ENCODE results near the gene CCDC71.

Gene CCDC71

DNA sequence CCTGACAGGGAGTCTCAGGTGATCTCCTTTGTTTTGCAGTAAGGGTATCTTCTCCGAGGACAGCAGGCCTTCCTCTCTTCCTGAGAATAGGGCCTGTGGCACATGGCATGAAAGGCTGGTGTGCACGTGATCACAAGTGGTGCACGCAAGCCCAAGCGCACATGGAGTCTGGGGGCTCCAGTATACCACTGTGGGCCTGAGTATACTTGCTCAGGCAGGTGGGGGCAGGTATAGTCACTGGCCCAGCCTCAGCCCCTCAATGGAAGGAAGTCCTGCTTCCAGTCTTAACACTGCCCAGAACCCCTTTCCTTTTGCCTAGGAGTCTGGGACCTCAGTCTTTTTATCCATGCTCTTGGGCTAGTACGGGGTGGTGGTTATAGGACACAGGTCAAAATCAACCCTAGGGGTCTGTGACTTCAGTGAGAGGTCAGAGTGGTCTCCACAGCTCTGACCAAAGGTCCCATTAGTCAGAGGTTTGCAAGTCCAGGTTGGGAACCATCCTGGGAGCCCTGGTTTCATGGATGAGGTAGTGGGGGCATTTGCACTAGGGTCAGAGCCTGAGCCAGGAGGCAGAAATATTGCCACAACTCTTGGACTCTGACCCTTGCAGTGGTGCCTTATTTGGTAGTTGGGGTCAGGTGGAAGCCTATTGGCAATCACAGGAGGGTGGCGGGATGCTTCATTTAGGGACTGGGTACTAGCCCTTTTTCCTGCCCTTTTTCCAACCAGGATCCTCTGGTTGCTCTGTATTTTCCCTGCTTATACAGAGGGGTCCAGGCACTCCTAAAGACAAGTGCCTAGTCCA is 823 bp upstream of the CCDC71 start:
- FAIRE-seq, result no peak

DNA sequence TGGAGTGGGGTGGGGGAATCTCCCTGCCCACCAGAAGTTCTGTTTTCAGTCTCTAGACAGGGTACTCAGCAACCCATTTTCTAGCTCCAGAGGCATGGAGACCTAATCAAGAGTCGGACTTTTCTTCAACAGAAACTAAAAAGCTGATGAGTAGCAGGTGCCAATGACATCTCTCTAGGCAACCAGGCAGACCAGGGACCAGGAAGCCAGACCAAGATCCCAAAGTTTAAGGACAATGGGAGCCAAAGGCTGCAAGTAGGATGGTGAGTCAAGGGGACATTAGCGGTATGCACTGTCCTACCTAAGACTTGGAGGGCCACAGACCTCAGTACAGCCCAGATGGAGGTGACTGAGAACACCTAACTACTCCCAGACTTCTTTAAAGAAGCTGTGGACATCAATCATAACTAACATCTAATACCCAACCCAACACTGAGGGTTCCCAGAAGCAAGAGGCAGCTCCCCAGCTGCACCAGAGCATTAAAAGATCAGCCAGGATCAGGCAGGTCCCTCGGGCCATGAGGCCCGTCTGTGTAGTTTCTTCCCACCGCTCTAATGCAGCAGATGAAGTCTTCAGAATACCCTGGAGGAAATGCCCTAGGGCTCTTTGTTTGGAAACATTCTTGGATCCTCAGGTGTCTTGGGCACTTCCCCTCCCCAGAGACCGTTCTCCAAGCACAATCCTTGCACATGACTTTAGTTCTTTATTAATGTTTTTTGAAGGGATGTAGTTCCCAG is 979 bp downstream of the CCDC71 start:
- no peak for FAIRE-seq

DNA sequence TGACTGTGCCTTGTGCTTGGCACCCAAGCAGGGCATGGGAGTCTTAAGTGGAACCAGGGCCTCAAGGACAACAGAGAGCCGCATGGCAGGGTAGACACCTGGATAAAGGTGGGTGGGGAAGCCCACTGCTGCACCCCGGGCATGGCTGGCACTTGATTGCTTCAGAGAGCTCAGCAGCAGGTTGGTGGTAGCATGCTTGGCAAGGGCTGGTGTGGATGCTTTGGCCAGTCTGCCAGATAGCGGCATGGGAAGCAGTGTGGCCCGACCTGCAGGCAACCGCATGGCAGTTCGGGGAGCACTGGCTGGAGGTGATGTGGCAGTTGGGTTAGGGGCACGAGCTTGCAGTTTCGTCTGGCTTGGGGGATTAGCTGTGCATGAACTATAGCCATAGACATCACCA is 2.5 kb downstream of the CCDC71 start:
- FAIRE-seq, result no peak

DNA sequence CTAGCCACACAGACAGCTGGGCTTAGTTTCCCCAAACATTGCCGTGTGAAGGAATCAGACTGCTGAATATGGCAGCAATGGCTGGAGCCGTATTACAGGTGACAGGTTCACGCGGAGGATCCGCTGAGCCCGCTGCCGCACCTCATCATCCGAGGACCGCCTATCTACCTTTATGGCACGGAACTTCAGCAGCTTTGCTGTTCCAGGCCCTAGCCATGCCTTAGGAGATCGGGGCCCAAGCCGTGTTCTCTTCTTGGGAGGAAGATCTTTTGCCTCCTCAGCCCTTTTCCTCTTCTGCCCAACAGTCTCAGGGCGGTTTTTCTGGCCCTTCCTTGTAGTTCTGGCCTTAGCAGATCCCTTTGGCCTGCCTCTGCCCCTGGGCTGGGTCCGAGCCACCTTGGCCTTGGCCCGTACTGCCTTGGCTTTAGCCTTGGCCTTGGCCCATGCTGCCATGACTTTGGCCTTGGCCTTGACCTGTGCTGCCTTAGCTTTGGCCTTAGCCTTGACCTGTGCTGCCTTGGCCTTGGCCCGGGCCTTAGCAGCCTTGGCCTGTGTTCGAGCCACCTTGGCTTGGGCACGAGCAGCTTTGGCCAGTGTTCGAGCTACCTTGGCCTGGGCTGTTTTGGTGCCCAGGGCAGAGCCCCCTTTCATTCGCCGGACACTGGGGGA is 3.2 kb downstream of the CCDC71 start:
- FAIRE-seq, result no peak

DNA sequence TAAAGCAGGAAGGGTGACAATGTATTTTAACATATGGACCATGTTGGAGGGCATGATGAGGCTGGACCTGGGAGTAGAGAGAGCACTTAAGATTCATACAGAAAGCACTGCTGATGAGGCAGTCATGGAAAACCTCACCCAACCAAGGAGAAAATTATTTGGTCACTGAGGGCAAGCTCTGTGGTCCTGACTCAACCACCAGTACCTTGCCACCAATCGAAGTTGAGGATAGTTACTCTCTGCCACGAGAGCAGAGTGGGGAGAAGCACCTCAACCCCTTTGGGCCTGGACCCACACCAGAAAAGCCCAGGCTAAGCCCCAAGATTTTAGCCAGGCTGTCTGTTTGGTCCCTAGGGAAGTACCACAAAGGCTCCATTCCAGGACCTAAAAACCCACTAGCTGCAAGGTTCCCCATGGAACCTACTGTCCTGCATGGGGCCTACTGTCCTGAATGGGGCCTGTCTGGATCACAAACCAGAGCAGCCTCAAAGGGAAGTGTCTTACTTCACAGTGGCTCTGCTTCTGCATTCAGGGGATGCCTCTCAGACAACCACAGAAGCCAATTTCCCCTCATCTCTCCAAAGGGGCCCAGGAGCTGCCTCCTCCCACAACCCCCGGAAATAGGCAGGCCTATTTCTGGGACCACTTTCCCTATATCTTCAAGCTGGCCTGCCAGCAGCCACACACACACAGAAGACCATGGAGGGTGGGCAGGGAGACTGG is 4.2 kb downstream of the CCDC71 start:
- no peak for FAIRE-seq

DNA sequence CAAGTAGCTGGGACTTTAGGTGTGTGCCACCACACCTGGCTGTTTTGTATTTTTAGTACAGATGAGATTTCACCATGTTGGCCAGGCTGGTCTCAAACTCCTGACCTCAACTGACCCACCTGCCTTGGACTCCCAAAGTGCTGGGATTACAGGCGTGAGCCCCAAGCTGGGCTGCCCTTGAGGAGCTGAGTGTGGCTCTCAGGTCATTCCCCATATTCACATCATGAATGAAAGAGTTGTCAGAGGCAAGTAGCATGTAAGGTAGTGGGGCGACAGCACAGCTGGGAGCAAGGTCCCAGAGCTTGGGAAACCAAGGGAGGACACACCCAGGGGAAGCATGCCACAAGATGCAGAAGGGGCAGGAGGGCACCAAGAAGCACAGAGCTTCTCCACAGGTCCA is 4.9 kb downstream of the CCDC71 start:
- FAIRE-seq, result no peak

DNA sequence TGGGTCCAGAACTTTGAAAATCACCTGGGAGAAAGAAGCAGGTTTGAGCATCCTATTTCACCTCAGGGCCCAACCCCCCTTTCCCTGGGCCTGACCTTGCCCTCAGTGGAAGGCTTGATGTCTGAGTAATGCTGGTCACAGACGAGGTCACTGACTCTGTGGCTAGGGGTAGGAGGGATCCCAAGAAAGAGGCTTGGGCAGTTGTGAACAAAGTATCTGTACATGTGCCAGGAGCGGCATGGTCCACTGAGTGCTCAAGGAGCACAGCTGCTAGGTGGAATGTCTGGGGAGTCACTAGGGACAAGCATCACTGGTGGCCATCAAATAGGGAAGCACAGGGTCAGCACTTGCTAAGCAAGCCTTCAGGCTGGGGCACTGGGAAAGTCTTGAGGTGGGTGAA is 7.3 kb downstream of the CCDC71 start:
- FAIRE-seq, result no peak

DNA sequence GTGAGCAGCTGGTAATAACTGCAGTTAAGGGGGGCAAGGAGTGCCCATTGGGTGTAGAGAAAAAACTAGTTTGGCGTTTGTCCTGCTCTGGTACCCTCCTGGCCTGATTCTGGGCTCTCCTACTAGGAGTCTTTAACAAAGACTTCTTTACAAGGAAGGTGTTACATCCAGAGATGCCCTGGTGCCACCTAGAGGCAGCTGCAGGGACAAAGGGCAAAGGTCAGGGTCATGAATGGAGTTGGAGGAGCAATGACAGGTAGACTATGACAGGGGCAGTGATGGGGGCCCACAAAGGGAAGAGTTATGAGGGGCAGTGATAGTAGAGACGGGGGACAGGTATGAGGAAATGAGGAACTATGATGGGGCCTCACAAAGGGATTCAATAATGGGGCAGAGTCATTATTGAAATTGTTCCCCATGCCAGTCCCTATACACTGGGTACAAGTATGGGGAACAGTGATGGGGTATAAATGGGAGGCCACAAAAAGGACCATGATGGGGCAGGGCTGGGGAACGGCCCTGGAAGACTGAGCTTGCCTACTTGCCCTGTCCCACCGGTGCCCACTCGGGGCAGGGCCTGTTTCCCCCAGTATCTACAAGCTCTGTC is 7.9 kb downstream of the CCDC71 start:
- FAIRE-seq, result peak; percentile 70

DNA sequence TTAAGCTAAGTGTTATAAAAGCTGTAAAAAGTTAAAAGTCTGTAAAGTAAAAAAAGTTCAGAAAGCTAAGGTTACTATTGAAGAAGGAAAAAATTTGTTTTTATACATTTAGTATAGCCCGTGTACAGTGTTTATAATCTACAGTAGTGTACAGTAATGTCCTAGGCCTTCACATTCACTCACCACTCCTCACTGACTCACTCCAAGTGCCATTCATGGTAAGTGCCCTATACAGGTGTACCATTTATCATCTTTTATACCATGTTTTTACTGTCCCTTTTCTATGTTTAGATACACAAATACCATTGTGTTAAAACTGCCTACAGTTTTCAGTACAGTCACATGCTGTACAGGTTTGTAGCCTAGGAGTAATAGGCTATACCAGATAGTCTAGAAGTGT is 8.8 kb downstream of the CCDC71 start:
- FAIRE-seq, result no peak

DNA sequence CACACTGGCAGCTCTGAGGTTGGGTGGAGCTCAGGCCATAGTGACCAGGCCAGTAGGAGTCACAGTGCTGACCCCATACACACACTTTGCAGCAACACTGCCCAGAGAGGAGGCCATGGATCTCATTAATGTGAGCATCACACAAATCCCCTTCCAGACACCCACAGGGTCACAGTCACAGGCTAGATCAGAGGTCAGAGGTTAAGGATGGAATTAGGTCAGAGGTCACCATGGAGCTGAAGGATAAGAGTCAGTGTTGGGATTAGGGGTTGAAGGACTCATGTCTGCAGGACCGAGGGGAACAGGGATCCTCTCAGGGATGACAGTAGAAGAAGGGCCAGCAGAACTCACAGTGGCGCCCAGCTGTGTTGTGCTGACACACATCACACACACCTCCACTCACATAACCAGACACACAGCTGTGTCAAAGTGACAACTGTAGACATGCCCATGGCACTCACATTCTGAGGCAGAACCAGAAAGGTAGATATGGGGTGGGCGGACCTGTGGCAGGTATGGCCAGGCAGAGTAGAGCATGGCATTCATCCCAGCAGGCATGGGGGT is 12.7 kb downstream of the CCDC71 start:
- FAIRE-seq, result no peak

DNA sequence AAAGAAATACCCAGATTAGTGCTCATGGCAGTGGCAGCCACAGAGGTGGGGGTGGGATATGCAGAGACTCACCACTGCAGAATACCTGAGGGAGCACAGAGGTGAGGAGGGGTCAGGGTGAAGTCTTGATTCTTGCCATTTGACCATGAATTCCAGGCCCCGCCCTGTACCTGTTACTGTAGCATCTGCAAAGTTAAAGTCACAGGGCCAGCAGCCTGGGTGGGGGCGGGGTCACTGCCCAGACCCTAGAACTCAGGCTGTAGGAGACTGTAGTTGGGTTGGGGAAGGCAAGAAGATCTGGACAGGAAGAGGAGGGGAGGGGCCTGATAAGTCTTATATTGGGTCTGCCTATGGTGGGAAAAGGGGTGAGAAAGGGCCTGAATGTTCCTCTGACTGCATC is 14.5 kb downstream of the CCDC71 start:
- FAIRE-seq, result no peak

DNA sequence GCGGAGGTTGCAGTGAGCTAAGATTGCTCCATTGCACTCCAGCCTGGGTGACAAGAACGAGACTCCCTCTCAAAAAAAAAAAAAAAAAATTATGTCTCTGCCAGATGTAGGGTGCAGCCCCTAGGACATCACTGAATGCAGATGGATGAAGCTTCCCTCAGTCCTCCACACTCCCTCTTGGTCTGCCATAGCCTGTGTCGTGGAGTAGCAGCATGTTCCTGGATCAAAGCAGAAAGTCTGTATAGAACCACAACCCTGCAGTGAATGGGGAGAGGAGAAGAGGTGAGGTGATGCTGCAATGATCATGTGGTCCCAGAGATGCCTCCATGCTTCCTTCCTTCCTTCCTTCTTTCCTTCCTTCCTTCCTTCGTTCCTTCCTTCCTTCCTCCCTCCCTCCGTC is 18.0 kb downstream of the CCDC71 start:
- no peak for FAIRE-seq

DNA sequence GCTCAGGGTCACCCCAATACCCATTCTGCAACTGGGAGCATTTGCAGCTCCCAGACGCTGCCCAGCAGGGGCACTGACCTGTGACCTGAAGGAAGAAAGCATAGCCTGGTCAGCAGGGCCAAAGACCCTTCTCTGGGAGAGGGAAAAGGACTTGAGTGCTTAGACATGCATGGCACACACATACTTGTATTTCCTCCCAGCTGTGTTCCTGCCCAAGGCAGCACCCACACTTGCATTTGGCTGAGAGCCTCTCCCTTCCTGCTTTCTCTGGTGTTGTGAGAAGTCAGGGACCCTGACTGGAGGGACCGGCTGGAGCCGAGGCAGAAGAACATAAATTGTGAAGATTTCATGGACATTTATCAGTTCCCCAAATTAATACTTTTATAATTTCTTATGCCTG is 26.1 kb downstream of the CCDC71 start:
- FAIRE-seq, result no peak

DNA sequence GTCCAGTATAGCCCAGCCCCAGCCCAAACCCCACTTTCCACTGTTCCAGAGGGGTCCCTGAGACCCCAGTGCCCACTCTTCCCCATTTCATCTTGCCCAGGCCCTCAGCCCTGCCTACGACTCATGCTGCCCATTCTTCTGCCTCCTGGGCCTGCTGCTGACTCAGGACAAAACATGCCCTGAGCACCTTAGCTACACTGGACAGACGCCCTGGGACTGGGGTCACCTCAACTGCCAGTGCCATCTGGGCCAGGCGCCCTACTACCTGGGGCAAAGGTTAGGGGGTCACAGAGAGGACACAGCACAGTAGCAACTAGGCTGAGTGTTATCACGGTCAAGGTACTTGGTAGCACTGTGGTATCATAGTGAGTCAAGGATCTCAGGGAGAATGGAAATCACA is 30.6 kb downstream of the CCDC71 start:
- FAIRE-seq, result no peak

DNA sequence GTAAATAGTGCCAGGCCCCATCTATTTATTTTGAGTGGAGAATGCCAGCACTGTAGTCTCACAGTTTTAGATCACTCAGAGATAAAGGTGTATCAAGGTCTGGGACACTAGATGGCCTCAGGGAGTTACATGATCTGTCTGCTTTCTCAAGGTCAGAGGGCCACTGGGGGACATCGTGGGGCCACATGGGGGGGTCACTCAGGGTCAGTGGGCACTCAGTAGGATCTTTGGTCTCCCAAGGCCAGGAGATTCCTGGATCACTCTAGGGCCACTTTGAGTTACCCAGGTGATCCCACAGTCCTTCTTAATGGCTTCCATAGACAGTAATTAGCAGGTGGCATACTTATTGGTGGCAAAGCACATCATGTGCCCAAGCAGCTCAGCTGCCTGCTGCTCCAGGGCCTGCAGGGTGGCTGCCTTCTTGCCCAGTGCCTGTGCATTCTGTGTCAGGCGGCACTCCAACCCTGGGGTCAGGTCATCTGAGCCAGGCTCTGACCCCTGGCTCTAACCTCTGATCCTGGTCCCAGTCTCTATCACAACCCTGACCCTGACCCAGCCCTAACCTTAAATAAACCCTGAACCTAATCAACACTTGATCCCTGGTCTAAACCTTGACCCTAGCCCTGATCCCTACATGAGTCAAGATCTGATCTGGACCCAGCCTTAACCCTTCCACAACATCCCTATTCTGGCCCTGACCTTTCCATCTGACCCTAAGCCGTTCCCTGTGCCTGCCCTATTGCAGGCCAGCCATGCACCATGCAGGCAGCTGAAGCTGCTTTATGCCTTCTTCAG is 31.5 kb downstream of the CCDC71 start:
- FAIRE-seq, result no peak

DNA sequence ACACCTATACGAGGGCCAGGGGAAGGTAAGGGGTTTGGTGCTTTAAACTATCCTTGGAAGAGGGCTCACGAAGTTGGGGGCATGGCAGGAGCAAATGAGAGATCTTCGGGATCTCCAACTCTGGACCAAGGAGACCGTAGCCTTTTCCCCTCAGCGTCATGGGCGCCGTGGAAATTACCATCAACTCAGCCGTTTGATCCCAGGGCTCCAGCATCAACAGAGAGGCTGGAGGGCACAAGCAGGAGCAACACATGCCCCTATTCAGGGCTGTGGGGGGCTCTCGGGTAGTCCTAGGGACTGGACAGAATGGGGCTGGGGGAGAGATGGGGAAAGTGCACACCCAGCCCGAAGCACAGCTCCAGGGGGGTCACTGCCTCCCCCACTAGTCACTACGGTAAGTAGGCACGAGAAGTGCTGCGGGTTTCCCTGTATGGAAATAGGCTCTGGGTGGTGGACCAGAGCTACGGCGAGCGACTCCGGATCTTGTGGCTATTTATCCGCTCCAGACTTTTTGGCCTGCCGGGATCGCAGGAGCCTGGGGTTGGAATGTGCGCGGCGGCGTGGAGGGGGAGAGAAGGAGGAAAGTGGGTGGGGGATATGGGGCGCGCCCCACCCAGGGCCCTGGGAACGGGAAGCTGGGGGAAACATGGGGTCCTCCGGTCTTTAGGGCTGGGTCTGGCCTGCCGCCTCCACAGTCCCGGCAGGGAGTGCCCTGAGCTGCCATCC is 32.7 kb downstream of the CCDC71 start:
- FAIRE-seq, result no peak

DNA sequence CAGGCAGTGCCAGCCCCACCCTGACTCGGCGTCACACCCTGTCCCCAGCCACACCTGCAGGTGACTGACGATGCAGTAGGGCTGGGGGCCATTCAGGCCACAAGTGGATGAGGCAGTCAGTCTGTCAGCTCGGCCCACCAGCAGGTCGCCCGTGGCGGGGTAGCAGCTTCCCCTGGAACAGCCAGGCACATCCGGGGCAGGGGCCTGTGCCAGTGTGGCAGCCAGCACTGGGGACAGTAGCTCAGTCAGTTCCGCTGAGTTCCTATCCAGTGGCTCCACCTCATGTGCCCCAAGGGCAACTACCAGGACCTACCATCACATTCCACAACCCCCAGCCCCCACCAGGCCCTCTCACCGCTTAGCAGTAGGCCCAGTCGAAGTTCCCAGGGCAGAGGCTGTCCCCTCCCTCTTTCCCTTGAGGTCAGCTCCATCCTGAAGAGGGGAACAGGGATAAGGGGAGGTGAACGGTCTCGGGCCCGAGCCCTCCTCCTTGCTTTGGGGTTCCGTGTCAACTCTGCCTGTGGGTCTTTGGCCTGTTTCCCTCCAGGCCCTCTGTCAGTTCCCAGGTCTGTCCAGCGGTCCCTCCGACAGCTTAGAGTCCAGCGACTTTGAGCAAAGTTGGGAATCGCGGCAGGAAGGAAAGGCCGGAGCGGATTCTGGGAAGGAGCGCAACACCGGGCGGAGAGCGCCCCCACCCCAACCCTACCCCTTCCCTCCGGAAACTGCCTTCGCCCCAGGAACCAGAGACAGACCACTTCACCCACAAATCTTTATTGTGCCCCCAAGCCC is 33.5 kb downstream of the CCDC71 start, which contains the start of gene LAMB2:
Gene LAMB2 (minus strand): TSS at position 614 of the 789 bp plus-strand sequence. CDS start 183 bp downstream, at position 431.
- peak; percentile 29 for FAIRE-seq

DNA sequence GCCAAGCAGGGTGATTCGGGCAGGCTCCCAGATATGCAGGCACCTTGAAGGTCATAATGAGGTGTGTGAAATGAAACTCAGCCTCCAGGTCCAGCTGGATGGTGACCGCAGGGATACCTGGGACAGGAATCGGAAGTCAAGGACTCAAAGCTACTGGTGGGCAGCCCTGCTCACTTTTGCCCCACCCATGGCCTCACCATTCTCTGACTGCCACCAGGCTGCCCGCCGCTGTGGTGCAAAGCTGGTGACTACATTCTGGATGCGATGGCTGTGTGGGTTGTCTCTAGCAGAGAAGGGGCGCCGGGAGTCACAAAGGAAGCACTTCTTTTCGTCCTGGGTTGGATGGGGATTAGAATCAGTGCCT is 34.1 kb downstream of the CCDC71 start:
- FAIRE-seq, result no peak

DNA sequence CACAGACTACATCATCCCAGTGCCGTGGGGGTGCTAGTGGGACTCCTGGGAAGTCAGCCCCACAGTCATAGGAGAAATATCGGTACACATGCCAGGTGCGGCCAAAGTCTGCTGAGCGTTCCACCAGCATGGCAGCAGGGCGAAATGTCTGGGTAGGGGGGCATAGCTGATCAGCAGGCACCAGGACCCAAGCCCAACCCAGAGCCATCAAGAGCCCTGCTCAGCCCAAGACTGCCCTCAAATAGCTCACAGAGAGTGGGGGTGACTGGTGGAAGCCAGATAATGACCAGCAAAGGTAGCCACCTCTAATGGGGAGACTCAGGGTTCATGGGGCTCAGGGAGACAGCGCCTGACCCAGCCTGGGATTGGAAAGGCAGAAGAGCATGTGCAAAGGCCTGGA is 34.6 kb downstream of the CCDC71 start:
- FAIRE-seq, result no peak

DNA sequence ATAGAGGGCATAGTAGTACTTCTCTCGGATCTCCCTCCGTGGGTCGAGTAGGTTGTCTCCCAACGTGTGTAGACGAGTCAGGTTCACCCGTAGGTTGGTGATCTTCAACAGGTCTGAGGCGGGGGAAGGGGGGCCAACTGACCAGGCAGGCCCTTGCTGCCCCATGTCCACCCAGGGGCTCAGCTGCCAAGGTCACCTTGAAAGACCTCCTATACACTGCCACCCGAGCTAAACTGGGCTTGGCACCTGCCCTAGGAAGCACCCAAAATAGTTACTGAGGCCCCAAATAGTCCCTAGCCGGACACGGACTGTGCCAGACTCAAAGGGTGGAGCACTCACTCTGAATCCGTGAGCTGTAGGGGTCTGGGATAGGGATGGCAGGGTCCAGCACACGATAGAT is 35.1 kb downstream of the CCDC71 start:
- FAIRE-seq, result no peak

Data from A204.1 (cell line).